Jurkat, Clone E6-1 (cell line): ENCODE measurements around the gene ST6GALNAC3.

Experiments used
- DNase-seq: peaks from one replicate; pipeline ENCODE4 v3.0.0-alpha.2; 2011; ENCODE audit warnings: low read depth, low spot score
- H3K4me3 ChIP-seq: 2 replicates; pipeline ENCODE4 v1.5.1; 2011; ENCODE audit warnings: mild to moderate bottlenecking, low read length, control low read depth, moderate library complexity

ST6GALNAC3 gene

DNA sequence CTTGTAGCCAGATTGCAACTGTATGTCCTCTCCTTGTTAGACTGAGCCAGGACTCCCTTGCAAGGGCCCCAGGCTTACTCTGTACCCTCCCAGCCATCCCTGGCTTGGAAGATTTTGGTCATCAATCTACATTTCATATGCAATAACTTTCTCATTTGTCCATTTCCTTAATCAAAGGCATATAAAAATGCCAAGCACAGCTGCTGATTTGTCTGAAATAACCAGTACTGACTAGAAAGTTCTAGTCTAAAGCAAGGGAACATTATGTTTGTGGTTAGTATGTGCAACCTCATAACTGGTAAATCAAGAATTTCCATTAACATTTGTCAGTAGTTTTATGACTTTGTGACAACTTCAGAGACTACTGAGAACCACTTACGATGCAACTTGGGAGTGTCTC lies 370.2 kb downstream of the ST6GALNAC3 start:
- H3K4me3 ChIP-seq = no peak overlapping the region
- DNase-seq = no peak

- no peak overlapping the region for H3K4me3 ChIP-seq
These were observed 375.7 kb downstream of the ST6GALNAC3 start for GRCh38 chr1:76450229-76450628.

DNA sequence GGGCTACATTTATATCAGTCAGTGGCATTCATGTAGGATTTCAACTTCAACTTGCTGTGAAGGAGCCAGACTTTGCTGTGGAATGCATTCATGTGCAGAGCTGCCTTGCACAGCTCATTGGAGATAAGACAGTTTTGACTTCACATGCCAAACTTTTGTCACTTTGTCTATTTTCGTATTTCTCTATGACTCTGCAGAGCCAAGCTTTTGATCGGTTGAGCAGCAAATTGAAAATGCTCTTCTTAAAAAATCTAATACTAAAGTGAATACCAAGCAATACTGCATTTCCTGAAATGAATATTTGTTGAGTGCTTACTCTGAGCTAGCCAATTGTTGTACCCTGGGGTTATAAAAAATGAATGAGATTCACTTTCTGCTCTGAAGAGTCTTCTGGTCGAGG lies 388.7 kb downstream of the ST6GALNAC3 start:
- no peak overlapping the region for H3K4me3 ChIP-seq
- no peak for DNase-seq

More at GRCh38 chr1:76450229-76450628, 375.7 kb downstream of the ST6GALNAC3 start:
- no peak for DNase-seq

GRCh38 chr1:76463849-76464248 lies 389.3 kb downstream of the ST6GALNAC3 start:
- peak; percentile 14 for DNase-seq
- no peak overlapping the region for H3K4me3 ChIP-seq

- no peak for DNase-seq
- H3K4me3 ChIP-seq = no peak overlapping the region
These were observed 390.5 kb downstream of the ST6GALNAC3 start for GRCh38 chr1:76465030-76465429.

DNA sequence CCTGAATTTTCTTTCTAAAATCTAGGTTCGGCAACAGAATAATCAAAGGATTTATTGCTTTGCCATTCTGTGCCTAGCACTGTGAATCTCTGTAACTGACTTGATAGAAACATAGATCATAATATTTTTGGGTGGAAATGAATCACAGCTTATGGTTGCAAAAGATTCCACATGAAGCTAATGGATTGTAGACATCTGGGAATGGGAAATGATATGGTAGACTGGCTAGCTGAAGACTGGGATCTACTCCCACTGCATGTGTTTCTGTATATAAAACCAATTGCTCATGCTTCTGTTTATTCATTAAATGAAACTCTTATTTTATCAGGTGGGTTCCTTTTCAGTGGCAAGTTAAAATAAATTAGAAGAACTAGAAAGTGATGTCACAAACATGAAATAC lies 395.6 kb downstream of the ST6GALNAC3 start:
- no peak for DNase-seq
- H3K4me3 ChIP-seq = no peak overlapping the region

DNA sequence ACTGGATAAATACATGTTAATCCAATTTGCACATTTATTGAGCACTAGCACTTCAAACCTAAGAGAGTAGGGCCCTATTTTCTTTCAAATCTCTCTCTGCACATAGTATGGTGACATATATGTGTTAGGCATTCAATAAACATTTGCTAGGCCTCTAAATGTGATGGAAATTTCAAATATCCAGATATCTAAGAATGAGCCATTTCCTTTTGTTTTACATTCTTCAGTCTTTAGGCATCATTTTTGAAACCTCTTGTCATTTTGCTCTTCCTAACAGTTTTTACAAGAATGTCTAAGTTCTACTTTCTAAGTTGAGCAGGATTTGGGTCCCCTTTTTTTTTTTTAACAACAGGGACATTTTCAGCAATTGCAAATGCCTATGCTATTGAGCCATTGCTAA lies 397.0 kb downstream of the ST6GALNAC3 start:
- H3K4me3 ChIP-seq = no peak overlapping the region
- DNase-seq = no peak

- H3K4me3 ChIP-seq = no peak overlapping the region
- DNase-seq = no peak
These were observed 399.0 kb downstream of the ST6GALNAC3 start for GRCh38 chr1:76473591-76473990.

GRCh38 chr1:76474922-76475321 lies 400.4 kb downstream of the ST6GALNAC3 start:
- DNase-seq = no peak
- no peak overlapping the region for H3K4me3 ChIP-seq

- H3K4me3 ChIP-seq = no peak overlapping the region
- no peak for DNase-seq
These were observed 402.6 kb downstream of the ST6GALNAC3 start for GRCh38 chr1:76477156-76477555.

GRCh38 chr1:76480827-76481226 lies 406.3 kb downstream of the ST6GALNAC3 start:
- no peak for DNase-seq

DNA sequence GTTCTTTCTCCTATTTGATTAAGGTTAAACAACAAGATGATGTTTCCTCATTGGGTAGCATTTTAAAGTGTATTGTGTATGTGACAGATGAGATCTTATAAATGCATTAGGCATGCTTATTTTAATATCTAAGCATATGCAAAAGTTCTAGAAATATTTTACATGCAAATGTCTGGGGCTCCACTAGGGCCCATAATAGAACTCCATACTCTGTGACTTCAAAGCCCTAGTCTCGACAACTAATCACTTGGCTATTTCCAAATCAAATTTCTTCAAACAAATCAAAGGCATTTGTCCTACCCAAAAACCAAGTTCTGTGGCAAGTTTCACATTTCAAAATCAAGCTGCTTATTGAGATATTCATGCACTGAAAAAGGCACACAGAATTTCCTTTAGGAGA lies 407.1 kb downstream of the ST6GALNAC3 start:
- no peak for DNase-seq
- H3K4me3 ChIP-seq = no peak overlapping the region

More at GRCh38 chr1:76480827-76481226, 406.3 kb downstream of the ST6GALNAC3 start:
- H3K4me3 ChIP-seq = no peak overlapping the region

- H3K4me3 ChIP-seq = no peak overlapping the region
- no peak for DNase-seq
These were observed 407.7 kb downstream of the ST6GALNAC3 start for GRCh38 chr1:76482272-76482671.

- no peak overlapping the region for H3K4me3 ChIP-seq
- no peak for DNase-seq
These were observed 417.2 kb downstream of the ST6GALNAC3 start for GRCh38 chr1:76491737-76492136.

GRCh38 chr1:76492752-76493430 lies 418.3 kb downstream of the ST6GALNAC3 start:
- DNase-seq = no peak
- no peak overlapping the region for H3K4me3 ChIP-seq

DNA sequence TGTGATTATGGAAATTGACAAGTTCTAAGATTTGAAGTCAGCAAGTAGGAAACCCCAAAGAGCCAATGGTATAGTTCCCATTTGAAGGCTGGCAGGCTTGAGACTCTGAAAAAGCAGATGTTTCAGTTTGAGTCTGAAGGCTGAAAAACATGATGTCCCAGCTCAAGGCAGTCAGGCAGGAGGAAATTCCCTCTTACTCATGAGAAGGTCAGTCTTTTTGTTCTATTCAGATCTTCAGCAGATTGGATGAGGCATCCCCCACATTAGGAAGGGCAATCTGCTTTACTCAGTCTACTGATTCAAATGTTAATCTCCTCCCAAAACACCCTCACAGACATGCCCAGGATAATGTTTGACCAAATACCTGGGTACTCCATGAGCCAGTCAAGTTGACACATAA lies 420.3 kb downstream of the ST6GALNAC3 start:
- DNase-seq = no peak
- no peak overlapping the region for H3K4me3 ChIP-seq

- no peak for DNase-seq
- no peak overlapping the region for H3K4me3 ChIP-seq
These were observed 422.3 kb downstream of the ST6GALNAC3 start for GRCh38 chr1:76496871-76497270.

- no peak for DNase-seq
- no peak overlapping the region for H3K4me3 ChIP-seq
These were observed 425.6 kb downstream of the ST6GALNAC3 start for GRCh38 chr1:76500116-76500515.

DNA sequence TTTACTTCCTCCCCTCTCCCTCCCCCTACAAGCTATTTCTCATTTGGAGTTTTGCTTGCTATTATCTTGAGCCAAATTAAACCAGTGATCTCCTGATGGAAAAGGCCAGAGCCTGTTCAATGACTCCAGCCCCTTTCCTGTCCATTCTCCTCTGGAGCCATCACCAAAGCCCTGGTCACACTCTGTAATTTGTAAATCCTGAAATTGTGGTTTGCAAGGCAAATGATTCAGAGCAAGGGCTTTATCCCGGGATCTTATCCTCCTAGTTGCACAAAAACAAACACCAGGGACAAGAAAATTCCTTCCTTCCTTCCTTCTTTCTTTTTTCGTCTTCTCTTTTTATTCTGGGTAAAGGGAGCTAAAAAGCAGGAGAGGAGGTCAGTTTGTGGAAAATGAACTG lies 426.6 kb downstream of the ST6GALNAC3 start:
- H3K4me3 ChIP-seq = no peak overlapping the region

DNA sequence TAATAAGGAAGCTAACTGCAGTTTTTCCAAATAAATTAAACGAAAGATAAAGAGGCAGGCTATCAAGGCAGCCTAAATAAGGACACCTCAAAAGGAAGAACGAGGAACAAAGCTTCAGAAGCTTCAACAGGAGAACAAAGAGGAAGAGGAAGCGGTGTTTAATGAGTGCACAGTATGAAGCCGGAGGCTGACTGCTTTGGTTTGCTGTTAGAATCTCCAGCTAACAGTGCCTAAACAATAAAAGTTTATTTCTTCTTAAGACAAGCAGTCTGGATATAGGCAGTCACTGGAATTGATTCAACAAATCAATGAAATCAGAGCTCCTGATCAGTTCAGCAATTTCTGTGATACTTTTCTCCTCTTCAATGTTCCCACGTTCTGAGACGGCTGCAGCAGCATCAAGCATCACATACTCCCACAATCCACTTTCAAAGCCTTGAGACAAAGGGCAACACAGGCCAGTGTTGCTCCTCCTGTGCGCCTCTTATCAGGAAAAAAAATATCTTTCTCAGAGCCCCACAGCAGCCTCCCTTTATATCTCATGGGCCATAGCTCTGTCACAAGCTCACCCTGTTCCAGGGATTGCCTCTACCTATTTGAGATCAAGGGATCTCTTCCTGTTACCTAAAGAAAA lies 427.2 kb downstream of the ST6GALNAC3 start:
- DNase-seq = peak; percentile 2
- no peak overlapping the region for H3K4me3 ChIP-seq

More for the DNA sequence above, 426.6 kb downstream of the ST6GALNAC3 start:
- no peak for DNase-seq

- DNase-seq = no peak
- no peak overlapping the region for H3K4me3 ChIP-seq
These were observed 428.6 kb downstream of the ST6GALNAC3 start for GRCh38 chr1:76503100-76503499.
